Calu3 (cell line): ENCODE data around the gene KCNF1. TPM values are rescaled to one million over a fixed set of nuclear protein-coding genes. Genes with fewer than 3 reads are reported as not detected.

Source experiments
- BruUV-seq: library from RNA; stranded (reverse); fragments of 400-500 nt; replicated peaks from 2 replicates; lab custom pipeline; 2021; lab: Mats Ljungman, UMichigan
- CTCF ChIA-PET: fragments of 300-600 bp; sonication (Branson Sonifier 250); formaldehyde crosslinking; loops from one replicate; lab custom pipeline; 2022; ENCODE audit warnings: antibody characterized with exemption; lab: Charles Lee
- DNase-seq: peaks from one replicate; pipeline ENCODE4 v3.0.0; 2022
- H3K27ac Mint-ChIP-seq: one replicate; pipeline ENCODE4 v1.8.0; 2022; ENCODE audit warnings: mixed read lengths; ENCODE audit not compliant: unreplicated experiment
- H3K27me3 Mint-ChIP-seq: one replicate; pipeline ENCODE4 v1.8.0; 2022; ENCODE audit warnings: mixed read lengths; ENCODE audit not compliant: unreplicated experiment
- H3K36me3 Mint-ChIP-seq: one replicate; pipeline ENCODE4 v1.8.0; 2022; ENCODE audit warnings: mild to moderate bottlenecking, moderate library complexity, mixed read lengths; ENCODE audit not compliant: insufficient read depth, unreplicated experiment
- H3K4me1 Mint-ChIP-seq: one replicate; pipeline ENCODE4 v1.8.0; 2022; ENCODE audit warnings: mild to moderate bottlenecking, low read depth, mixed read lengths; ENCODE audit not compliant: unreplicated experiment
- H3K4me3 Mint-ChIP-seq: one replicate; pipeline ENCODE4 v1.8.0; 2022; ENCODE audit warnings: mild to moderate bottlenecking, low read depth, moderate library complexity, mixed read lengths; ENCODE audit not compliant: unreplicated experiment
- H3K9me3 Mint-ChIP-seq: one replicate; pipeline ENCODE4 v1.8.0; 2022; ENCODE audit warnings: low read depth, mixed read lengths; ENCODE audit not compliant: unreplicated experiment
- intact Hi-C: fragments of 100-400 bp; cut with micrococcal nuclease; formaldehyde crosslinking; loops from one replicate; pipeline ENCODE4 v1.10.0; 2022; ENCODE audit not compliant: unreplicated experiment
- total RNA-seq: library from RNA; stranded (reverse); gene quantifications from 2 replicates; pipeline ENCODE4 v1.2.3, GENCODE V29; 2022
- TF ChIP-seq, protein P1 (sequence below): fragments of 200-600 bp; IDR thresholded peaks from one replicate; pipeline ENCODE4 v1.8.0; 2022; ENCODE audit warnings: antibody characterized with exemption; ENCODE audit not compliant: unreplicated experiment

The KCNF1 gene
- total RNA-seq, 1 experiment from 2014 or later, result not detected

GRCh38 chr2:10944799-10945198 is 33.1 kb downstream of the KCNF1 start:
- Mint-ChIP-seq H3K9me3 (no peaks in the 10 kb centered on the region), H3K36me3 (peaks cover 3% of the 10 kb centered on the region), H3K4me3 (no peak overlapping the region), H3K4me1 (peaks cover 9% of the 10 kb centered on the region), H3K27me3 (peaks cover 55% of the 10 kb centered on the region), H3K27ac (no peak overlapping the region)
- BruUV-seq, result no TSS peak
- DNase-seq, result no peak
- TF ChIP-seq, protein P1, sequence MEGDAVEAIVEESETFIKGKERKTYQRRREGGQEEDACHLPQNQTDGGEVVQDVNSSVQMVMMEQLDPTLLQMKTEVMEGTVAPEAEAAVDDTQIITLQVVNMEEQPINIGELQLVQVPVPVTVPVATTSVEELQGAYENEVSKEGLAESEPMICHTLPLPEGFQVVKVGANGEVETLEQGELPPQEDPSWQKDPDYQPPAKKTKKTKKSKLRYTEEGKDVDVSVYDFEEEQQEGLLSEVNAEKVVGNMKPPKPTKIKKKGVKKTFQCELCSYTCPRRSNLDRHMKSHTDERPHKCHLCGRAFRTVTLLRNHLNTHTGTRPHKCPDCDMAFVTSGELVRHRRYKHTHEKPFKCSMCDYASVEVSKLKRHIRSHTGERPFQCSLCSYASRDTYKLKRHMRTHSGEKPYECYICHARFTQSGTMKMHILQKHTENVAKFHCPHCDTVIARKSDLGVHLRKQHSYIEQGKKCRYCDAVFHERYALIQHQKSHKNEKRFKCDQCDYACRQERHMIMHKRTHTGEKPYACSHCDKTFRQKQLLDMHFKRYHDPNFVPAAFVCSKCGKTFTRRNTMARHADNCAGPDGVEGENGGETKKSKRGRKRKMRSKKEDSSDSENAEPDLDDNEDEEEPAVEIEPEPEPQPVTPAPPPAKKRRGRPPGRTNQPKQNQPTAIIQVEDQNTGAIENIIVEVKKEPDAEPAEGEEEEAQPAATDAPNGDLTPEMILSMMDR, result no peak
- intact Hi-C loops, result no loop called here
- CTCF ChIA-PET, result no interaction called here

GRCh38 chr2:10946394-10946793 is 34.7 kb downstream of the KCNF1 start:
- peaks cover 9% of the 10 kb centered on the region for H3K4me1 Mint-ChIP-seq
- CTCF ChIA-PET, result no interaction called here
- no peak overlapping the region for H3K27ac Mint-ChIP-seq
- peaks cover 57% of the 10 kb centered on the region for H3K27me3 Mint-ChIP-seq
- no peak overlapping the region for H3K4me3 Mint-ChIP-seq
- no peak for DNase-seq
- TF ChIP-seq, protein P1, result no peak
- intact Hi-C loops, result no loop called here
- no TSS peak for BruUV-seq
- H3K9me3 Mint-ChIP-seq, result no peaks in the 10 kb centered on the region
- H3K36me3 Mint-ChIP-seq, result peaks cover 3% of the 10 kb centered on the region

DNA sequence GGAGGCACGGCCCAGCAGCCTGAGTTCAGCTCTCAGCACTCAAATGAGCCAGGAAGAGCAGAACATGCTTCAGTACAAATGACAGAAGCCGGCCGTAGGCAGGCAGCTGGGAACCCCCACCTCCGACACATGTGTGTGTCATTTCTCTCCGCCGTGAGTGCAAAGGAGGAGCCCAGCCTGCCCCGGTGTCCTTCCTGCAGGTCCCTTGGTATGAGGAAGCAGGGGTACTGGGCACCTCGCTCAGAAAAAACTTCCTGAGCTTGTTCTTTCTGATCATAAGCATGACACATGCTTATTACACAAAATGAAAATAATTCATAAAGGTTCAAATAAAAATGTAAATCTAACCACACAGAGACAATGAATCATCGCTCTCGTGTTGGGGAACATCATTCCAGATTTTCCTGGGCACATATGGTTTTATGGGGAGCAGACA is 35.3 kb downstream of the KCNF1 start:
- no TSS peak for BruUV-seq
- intact Hi-C loops, result no loop called here
- Mint-ChIP-seq H3K27ac (no peak overlapping the region), H3K27me3 (peaks cover 59% of the 10 kb centered on the region), H3K9me3 (no peaks in the 10 kb centered on the region), H3K4me3 (no peak overlapping the region), H3K36me3 (peaks cover 3% of the 10 kb centered on the region), H3K4me1 (peaks cover 9% of the 10 kb centered on the region)
- CTCF ChIA-PET, result interaction anchor here (1.5 kb wide), 1 partner anchor 34 kb away, joined by 3 read pairs; no protein-coding TSS in a partner anchor
- peak; percentile 59 for DNase-seq
- TF ChIP-seq, protein P1, result no peak

GRCh38 chr2:10947446-10948187 is 35.9 kb downstream of the KCNF1 start:
- no peak overlapping the region for H3K27ac Mint-ChIP-seq
- H3K9me3 Mint-ChIP-seq, result no peaks in the 10 kb centered on the region
- TF ChIP-seq, protein P1, result no peak
- BruUV-seq, result no TSS peak
- peaks cover 3% of the 10 kb centered on the region for H3K36me3 Mint-ChIP-seq
- H3K27me3 Mint-ChIP-seq, result peaks cover 58% of the 10 kb centered on the region
- CTCF ChIA-PET, result interaction anchor here (0.7 to 1.5 kb wide), 2 partner anchors 33 to 1211 kb away, joined by 3 read pairs; no protein-coding TSS in a partner anchor
- intact Hi-C loops, result no loop called here
- H3K4me1 Mint-ChIP-seq, result peaks cover 9% of the 10 kb centered on the region
- H3K4me3 Mint-ChIP-seq, result no peak overlapping the region
- DNase-seq, result no peak
